GM11168 (cell line): ENCODE results near the gene OLA1.

Experiments
- in situ Hi-C: fragments of 300-500 bp; cut with MboI; formaldehyde crosslinking; loops from one replicate; pipeline ENCODE4 v1.12.0; 2022; ENCODE audit warnings: low sequenced_read_pairs; ENCODE audit not compliant: unreplicated experiment

The OLA1 gene

DNA sequence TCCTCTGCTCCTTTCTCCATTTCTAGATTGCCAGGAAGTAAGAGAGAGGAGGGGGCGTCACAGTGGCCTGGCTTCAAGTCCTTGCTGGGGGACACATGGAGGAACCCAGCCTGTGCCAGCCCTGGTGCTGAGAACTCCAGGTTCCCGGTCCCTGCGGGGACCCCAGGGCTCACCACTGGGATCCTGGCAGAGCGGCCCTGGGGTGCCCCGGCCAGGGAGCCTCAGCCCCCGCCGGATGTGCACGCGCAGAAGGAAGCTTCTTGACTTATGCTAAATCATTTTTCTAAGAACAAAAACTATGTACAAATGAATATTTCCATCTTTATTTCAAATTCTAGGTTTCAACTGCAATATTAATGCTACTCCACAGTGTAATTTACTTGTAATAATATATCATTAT is 200.6 kb downstream of the OLA1 start:
- in situ Hi-C loops: no loop called here

GRCh38 chr2:174046172-174046571 is 202.2 kb downstream of the OLA1 start:
- in situ Hi-C loops: no loop called here

DNA sequence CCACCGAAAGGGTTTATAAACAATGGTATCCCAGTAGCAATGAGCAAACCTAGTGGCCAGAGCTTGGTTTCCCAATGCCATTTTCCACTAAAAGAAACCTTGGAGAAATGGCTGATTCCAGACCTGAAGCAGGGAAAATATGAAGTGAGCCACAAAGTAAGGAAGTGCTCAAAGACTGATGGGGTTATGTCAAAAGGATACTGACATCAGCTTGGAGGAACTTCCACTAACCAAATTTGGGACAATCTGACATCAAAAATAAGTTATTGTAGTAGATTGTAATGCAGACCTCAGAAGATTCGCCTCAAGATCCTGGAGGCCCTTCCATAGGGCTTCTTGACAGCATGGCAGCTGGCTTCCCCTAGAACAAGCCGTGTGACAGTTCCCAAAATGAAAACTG is 203.8 kb downstream of the OLA1 start:
- in situ Hi-C loops: no loop called here

- in situ Hi-C loops: no loop called here
Measured at GRCh38 chr2:174040417-174040701, 208.0 kb downstream of the OLA1 start.

GRCh38 chr2:174039551-174040416 is 208.5 kb downstream of the OLA1 start:
- in situ Hi-C loops: no loop called here

GRCh38 chr2:174038462-174038861 is 209.9 kb downstream of the OLA1 start:
- in situ Hi-C loops: no loop called here

DNA sequence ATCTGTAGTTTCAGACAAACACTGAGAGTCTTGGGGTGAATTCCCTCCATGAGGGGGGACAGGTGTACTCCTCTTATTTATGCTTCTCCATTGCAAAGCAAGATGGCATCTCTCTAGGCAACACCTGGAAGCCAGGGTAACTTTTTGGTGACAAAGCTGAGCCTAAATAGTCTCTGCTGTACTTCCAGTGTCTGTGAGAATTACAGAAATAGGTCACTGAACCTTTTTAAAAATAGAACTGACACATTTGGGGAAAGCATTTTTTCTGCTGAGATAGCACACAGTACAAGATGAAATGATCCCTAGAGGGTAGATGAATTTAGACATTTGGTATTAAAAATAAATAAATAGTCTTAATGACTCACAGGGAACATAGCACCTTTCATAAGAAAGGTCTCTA is 211.5 kb downstream of the OLA1 start:
- in situ Hi-C loops: no loop called here

GRCh38 chr2:174035981-174036742 is 212.2 kb downstream of the OLA1 start:
- in situ Hi-C loops: no loop called here

- in situ Hi-C loops: no loop called here
Measured at GRCh38 chr2:174035117-174035635, 213.2 kb downstream of the OLA1 start.

- in situ Hi-C loops: no loop called here
Measured at GRCh38 chr2:174033163-174033550, 215.2 kb downstream of the OLA1 start.

DNA sequence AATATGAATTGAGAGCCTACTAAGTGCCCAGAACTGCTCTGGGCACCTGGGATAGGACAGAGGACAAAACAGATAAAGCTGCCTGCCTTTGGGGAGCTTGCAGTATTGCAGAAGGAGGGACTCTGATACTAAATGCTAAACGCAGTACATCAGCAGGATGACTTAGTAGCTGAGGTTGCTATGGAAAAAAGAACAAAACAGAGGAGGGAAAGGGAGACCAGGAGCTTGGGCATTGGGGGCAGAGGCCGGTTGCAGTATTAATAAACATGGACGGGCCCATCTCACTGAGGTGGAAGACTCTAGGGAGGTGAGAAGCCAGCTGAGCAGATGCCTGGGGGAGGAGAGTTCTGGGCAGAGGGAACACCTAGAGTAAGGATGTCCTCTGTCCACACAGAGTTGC is 217.1 kb downstream of the OLA1 start:
- in situ Hi-C loops: no loop called here

DNA sequence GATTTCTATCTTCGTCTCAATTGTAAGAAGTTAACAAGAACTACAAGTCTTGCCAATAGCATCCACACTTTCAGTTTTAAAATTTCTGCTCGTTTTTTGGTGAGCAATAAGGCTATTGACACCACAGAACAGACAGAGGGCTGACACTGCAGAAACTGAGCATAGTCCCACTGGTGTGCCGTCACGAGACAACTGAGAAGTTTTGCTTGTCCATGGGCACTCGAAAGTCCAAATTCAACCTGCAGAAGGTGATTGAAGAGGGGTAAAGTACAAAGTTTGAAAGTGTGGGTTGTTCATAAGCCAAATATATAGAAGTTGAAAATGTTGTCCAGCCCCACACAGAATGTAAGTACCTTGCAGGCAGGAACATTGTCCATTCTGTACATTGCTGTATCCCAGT is 219.4 kb downstream of the OLA1 start:
- in situ Hi-C loops: no loop called here

DNA sequence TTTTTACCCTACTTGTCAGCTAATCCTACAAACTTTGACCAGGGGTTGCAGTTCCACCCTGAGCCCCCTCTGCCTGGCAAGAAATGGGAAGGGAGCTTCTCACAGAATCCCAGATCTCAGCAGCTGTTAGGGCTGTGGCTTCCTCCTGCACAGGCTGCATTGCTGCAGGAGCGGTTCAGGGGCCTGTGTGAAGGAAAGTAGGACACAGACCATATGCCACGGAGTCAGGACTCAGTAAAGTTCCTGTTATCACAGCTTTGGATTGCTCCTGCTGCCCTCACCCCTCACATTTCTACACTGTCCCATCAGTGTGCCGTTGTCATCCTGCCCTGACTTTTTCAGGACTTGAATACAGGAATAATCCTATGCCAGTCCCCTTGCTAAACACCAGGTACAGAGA is 220.4 kb downstream of the OLA1 start:
- in situ Hi-C loops: no loop called here

DNA sequence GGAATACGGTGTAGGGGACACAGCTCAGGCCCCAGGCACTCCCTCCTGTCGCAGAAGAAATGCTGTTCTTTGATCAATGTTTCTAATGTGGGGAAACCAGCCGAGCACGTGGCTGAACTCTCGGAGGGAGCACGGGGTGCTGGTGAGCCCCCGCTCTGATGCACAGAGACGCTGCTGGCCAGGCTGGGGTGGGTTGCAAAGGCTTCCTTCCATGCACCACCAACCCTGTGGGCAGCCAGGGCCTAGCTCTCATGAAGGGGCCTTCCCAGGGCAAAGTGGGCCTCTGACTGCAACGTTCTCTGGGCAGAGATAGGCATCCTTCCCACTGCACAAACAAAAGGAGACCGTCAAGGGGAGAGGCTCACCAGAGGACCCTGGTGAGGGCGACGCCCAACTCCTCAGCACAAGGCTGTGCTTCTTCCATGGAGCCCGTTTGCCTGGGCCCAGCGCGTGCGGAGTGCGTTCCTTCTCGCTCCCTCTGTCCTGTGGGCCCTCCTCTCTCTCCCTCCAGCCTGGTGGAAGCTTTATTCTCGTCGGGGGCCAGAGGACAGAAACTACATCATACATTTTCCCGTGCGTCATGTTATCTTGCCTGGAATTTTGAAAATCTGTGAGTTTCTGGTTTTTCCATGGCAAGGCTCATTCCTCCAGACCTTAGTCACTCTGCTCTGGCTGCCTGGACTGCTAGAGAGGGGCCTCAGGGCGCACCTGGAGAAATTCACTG is 222.0 kb downstream of the OLA1 start:
- in situ Hi-C loops: no loop called here

DNA sequence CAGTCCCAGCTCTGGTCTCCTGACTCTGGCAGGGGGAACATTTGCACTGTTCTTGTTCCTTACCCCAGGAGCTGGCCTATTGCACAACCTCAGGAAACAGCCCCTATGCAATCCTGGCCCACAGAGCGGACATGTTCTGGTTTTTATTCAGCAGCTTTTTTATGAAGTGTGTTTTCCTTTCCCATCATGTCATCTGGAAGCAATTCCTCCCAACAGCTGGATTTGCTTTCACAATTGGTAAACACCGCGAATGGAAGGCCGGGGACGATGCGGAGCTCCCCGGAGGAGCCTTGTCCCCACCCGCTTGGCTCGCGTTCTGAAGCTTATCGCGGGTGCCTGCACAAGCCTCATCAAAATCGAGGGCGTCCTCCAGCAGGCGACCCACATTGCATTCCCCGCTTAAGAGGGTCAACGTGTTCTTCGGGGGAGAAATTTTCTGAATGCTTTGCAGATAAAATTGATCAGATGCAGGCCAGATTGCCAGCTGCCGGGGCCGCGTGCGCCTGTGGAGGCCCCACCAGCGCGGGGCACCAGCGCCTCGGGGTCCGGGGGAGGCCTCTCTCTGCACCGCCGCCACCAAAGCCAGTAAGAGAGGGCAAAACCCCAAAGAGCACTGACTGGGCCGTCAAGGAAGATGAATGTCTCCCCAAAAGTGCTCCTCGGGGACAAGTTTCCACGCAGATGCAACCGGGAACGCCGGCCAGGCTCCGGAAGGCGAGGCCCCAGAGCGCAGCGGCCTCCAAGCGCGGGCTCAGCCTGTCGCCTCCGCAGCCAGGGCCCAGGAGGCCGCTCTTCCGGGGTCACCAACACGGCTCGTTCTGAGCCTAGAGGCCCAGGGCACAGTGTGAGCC is 222.8 kb downstream of the OLA1 start:
- in situ Hi-C loops: no loop called here

- in situ Hi-C loops: no loop called here
Measured at GRCh38 chr2:174024524-174025270, 223.6 kb downstream of the OLA1 start.

GRCh38 chr2:174023591-174024523 is 224.5 kb downstream of the OLA1 start:
- in situ Hi-C loops: no loop called here
